Right hindlimb (tissue), 1 donor: ENCODE data around the gene LGALS3BP.

Experiments used
- DNase-seq: peaks from one replicate; pipeline ENCODE4 v3.0.0-alpha.2; 2018

The LGALS3BP gene

DNA sequence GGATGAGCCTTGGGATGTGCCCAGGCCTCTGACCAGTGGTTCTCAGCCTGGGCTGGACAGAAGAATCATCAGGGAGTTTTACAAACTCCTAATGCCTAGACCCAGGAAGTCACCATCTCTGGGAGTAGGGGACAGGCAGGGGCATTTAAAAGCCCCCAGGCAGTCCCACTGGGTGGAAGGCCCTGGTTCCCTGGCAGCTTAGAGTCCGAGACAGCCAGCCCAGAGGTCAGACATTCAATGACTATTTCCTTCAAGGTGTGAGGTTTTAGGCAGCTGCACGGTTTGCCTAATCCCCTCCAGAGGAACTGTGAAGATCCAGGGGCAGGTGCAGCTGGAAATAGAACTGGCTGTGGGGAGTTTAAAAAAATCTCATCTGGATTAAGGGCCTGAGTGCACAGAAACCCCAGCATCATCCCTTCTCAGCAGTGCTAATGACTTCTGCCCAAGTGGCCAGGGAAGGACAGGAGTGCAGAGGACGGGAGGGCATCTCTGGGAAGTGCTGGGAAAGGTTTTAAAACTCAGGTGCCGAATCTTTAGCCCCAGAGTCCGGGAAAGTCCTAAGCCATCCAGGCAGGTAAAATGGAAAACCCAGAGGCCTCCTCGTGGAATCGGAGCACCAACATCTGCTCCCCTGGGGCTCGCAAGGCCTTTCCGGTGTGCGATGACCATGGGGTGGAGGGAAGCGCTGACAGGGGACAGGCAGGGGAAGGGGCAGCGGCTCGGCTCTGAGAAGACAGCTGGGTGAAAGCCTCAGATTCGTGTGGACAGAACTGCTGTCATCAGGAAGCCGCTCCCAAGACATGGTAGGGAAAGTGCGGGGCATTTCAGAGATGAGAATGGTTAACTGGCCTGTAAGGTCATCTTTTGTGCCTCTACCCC lies 1.5 kb upstream of the LGALS3BP start:
- DNase-seq = no peak

DNA sequence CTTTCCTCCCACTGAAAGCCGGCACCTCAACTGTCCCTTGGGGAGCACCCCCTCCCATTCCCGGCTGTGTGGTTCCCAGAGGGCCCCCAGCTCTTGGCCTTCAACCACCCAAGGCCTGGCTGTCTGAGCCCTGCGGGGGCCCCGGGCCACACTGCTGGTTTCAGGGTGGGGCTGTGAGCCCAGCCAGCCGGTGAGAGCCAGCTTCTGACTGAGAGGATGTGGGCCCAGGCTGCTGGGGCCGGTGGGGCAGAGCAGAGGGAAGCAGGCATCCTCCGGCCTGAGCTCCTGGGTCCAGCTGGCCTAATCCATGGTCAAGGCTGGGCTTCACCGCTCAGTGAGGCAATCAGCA lies 875 bp upstream of the LGALS3BP start:
- DNase-seq = no peak

DNA sequence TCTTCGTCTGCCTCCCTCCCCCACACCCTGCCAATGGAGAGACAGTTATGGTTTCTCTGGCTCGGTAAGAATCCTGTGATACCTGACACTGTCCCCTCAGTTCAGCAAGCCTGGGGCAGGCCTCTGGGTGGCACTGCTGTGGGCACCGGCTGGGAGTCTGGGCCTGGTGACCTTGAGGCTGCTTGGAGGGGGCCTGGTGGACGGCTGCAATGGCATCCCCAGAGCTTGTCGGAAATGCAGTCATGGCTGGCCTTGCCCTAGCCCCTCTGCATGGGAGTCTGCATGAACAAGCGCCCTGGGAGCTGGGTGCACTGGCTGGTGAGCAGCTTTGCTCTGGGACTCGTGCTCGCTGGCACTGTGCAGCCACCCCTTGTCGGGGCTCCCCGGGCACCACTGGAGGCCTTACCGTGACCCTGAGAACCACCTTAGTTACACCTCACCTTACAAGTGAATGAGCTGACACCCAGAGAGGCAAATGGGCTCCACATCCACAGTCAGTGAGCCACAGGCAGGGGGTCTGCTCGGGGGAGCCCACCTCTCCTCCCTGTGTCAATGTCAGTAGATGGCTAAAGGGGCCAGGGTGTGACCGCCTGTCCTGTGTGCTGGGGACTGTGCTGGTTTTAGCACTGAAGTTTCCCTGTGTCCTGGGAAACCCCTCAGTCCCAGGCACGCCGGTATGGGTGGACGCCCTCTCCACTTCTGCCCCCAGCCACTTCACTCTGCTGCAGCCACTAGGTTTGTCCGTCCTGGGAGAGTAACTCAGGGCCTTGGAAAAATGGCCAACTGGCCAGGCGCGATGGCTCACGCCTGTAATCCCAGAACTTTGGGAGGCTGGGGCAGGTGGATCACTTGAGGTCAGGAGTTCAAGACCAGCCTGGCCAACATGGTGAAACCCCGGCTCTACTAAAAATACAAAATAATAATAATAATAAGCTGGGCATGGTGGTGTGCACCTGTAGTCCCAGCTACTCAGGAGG lies 1.4 kb downstream of the LGALS3BP start:
- no peak for DNase-seq

DNA sequence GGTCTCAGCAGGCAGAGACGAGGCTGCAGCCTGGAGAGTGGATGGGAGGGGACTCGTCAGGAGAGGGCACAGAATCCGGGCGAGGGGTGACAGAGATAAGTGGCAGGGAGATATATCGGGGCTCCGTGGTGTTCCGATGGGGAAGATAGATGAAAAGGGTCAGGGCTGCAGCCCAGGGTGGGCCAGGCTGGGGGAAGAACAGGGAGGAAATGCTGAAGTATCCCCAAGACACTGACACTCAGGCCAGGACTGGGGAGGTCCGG lies 2.1 kb downstream of the LGALS3BP start:
- no peak for DNase-seq

DNA sequence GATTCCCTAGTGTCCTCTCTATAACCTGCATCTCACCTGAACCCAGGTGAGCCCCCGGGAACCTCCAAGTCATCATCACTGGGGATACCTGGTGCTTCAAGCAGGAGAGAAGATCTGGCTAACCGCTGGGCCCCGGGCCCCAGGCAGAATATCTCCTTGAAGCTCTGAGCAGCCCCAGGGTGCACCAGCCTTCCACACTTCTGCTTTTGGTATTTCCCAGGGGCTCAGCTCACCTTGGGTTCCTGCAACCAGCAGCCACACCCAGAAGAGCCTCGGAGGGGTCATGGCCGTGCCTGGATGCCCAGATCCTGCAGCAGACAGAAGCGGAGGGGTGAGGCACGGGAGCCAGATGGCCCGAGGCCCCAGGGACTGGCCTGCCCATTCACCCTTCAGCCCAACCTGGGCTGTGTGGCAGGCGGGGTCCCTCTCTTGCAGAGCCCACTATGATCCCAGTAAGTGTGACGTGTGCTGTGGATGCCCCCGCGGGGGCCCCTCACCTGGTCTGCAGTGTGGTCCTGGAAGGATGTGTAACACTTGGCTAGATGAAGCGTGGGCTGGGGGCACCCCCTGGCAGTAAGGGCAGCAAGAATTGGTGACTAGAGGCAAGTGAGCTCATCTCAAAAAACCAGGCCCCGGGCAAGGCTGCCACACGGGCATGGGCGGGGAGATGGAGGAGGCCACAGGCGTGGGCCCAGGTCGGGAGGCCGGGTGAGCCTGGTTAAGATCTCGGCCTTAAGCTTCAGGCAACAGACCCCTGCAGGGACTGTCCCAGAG lies 2.6 kb downstream of the LGALS3BP start:
- DNase-seq = no peak

DNA sequence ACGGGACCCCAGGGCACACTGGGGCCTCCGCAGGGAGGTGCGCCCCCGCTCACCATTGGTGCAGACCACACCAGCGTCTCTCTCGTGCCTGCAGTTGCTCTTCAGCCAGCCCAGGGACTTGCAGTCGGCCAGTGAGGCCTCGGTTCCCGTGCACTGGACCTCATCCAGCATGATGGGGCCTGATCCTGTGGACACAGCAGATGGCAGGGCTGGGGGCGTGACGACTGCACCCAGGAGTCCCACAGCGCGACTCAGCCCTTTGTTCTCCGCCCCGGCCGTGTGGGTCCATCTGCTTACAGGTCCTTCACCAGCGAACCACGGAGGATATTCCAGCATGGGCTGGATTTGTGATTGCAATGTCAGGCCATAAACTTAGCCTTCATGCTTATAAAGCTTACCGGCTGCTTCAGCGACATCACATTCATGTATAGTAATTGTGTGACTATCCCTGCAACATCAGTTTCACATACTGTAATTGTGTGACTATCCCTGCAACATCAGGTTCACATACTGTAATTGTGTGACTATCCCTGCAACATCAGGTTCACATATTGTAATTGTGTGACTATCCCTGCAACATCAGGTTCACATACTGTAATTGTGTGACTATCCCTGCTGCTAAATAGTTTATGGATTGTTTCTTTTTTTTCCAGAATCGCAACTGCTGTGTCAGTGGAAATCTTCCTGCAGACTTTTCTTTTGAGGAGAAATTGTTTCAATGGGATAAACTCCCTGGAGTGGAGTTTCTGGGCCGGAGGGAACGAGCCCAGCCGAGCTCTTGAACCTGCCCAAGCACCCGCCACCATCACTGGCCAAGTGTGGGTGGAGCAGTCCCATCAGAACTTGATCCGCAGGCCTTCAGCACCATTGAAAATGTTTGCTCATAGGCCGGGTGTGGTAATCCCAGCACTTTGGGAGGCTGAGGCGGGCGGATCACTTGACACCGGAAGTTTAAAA lies 4.8 kb downstream of the LGALS3BP start:
- DNase-seq = peak; percentile 82

DNA sequence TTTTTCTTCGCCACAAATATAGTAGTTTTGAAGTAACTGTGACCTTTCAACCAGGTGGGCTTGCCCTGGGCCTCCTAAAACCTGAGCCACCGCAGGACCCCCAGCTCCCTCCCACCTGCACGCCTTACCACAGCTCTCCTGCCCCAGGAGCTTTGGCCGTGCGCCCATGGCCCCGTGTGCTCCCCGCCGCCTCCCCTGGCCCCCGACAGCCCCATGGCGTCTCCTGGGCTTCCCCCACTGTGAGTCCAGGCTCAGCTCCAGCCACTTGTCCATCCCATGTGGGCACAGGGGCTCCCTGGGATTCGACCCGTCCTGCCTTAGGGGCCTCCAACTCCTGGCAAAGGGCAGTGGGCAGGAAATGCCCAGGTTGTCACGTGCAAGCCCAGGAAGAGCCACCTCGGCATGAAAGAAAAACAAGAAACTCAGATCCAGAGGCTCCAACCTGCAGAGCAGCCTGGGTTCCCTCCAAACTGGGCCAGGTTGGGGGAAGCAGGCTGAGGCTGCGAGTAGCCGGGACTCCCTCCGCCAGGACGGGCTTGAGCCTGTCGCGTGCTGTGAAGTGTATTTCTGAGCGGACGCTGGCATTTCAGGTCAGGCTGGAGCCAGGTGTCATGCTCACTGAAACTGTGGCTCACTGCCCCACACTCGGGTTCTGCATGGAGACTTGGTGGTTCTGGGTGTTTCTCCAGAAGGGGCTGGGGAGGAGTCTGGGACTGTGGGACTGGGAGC lies 5.8 kb downstream of the LGALS3BP start:
- no peak for DNase-seq

DNA sequence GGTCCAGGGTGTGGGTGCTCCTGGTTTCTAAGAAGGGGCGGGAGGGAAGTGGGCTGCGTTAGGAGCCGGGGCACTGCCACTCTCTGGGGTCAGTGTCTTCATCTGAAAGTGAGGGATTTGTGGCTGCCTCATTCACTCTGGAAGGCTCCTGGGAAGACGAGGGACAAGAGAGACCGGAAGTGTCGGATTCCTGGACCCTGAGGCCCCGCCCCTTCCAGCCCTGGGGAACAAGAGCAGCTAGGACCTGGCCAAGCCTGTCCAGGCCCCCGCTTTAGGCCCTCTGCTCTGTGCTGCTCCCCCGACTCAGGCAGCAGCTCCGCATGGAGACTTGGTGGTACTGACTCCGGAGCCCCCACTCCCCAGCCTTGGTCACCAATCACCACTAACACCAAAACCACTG lies 6.5 kb downstream of the LGALS3BP start:
- DNase-seq = no peak

DNA sequence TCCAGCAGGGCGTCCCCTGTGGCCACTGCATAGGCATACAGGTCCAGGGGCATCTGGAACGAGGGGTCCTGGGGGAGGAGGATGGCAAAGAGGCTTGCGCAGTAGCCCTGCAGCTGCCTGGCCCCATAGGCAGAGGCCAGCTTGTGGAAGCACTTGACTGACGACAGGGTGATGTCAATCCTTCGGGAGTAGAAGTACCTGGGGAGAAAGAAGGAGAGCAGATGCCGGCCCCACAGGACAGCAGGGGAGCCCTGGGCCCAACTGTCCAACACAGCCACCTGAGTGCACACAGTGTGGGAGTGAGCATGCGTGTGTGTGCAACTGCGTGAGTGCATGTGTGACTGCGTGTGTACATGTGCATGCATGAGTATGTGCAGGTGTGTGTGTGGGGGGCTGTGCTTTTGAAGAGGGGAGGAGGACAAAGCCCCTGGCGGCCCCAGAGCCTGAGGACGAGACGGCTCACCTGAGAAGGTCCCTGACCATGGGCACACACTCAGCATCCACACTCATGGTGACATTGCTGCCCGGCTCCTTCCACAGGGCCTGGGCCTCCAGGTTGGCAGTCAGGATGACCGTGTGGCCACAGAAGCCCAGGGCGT lies 7.1 kb downstream of the LGALS3BP start:
- DNase-seq = no peak

DNA sequence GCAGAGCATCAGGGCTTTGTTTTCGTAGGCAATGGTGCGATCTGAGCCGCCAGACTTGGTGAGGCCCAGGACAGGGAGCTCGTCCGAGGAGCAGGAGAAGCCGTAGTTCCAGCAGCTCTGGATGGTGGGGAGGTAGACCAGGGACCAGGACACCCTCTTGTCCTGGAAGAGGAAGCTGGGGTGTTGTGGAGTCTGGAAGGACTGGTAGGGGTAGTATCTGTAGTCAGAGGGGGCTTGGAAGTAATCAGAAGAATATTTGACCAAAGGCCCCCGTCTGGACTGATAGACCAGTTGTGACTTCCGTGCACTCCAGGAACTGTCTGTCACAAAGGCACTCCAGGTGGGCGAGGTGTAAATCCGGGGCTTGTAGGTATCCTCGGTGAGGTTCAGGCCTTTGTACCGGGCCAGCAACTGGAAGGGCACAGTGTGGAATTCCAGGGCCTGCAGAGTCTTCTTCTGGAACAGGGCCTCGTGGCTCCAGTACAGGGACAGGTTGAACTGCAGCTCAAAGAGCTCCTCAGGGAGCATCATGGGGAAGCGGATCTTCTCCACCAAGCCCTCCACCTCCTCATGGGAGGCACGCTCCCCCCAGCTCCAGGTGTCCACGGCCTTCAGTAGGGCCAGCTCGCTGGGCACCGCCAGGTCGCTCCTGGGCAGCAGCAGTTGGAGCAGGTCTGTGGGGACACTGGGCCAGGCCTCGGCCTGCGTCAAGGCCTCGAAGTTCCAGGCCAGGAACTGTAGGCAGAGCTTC lies 7.8 kb downstream of the LGALS3BP start:
- DNase-seq = no peak

DNA sequence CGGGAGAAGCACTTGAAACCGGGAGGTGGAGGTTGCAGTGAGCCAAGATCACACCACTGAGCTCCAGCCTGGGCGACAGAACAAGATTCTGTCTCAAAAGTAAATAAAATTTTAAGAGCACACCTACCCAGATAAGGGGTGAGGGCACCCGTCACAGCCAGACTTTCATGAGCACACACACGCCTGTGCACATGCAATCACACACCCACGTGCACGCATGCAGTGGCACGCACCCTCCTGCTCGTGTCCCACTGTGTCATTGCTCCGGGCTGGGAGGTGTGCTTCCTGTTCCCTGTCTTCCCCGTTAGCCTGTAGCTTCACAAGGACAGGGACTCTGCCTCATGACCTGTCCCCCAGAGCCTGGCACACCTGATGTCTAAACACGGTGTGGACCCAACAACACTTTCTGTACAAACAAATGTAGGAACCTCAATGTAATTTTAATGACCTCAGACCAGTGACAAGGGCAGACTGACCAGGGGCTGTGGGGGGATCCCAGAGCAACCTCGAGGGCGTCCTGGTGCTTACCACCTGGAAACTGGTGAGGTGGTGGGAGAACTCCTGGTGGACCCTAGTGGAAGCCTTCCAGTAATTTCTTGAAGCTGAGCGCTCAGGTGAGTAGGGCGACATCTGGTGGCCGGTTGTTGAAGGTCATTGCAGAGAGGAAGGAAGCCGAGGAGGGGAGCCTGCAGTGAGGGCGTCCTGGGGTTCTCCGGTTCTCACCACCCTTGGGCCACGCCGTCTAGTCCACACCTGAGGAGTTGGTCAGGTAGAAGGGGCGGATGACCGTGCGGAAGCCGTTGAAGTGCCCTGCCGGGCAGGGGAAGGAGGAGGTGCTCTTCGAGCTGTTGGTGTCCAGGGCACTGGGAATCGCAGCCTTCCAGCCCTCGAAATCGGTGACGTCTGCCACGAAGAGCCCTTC lies 8.6 kb downstream of the LGALS3BP start:
- DNase-seq = peak; percentile 85

DNA sequence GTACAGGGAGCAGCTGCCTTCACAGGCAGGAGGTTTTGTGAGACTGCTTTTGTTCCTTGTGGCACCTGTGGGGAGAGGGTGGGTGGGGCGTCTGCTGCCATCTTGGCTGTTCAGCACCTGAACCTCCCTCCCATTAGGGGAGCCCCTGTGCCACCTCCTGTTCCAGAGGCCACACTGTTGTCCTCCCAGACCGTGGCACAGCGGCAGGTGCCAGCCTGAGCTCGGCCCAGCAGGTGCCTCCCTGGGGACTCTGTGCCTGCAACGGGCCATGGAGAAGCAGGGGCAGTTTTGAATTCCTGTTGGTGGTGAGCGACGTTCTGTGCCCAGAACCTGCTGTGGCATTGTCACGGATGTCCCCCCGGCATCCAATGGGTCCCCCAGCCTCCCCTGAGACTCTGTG lies 9.9 kb downstream of the LGALS3BP start:
- DNase-seq = no peak

DNA sequence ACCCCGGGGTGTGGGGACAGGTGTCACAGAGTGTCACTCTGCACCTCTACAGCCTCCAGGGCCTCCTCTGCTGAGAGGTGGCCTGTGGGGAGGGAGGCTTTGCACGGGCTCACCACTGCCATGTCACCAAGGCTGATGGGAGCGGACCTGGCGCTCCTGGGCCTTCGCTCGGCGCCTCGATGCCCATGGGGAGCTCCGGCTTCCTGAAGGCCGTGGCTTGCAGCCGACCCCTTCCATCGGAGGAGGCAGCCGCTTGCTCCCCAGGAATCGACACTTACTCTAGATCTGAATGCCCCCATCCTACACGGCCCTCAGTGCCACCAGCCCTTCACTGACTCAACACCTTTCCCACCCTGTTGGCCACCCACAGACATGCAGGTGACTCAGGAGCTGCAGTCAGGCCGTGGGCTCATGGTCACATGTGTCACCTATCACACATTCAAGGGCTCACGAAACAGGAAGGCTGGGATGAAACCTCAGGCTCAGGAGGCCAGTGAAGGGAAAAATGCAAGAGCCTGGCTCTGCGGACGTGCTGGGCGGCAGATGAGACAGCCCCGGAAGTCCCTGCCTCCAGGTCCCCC lies 11.9 kb downstream of the LGALS3BP start:
- no peak for DNase-seq

DNA sequence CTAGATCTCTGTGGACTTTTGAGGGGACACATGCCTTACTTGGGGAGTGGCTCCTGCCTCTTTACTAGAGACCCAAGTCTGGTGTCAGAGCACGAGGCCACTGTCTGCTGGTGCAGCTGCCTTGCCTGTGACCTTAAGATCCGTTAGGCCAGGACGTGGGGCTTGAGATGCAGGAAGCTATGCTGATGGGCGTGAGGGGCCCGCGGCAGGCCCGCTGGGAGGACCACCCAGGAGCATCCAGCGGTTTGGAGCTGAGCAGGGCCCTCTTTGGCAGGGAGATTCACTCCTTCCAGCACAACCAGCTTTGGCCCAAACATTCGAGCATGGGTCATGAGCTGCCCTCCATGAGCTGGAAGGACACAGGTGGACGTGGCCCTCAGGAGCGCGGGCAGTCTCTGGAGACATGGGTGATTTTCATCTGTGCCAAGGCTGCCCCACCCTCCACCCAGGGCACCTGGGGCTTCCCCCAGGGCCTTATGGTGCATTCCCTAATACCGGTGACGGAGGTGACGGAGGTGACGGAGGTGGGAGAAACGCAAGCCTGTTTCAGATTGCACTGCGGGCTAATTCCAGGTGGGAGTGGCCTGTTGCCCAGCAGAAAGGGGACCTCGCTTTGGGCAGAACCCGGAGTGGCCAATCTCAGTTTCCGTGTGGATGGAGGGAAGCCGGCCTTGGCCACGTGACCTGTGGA lies 12.7 kb downstream of the LGALS3BP start:
- no peak for DNase-seq

DNA sequence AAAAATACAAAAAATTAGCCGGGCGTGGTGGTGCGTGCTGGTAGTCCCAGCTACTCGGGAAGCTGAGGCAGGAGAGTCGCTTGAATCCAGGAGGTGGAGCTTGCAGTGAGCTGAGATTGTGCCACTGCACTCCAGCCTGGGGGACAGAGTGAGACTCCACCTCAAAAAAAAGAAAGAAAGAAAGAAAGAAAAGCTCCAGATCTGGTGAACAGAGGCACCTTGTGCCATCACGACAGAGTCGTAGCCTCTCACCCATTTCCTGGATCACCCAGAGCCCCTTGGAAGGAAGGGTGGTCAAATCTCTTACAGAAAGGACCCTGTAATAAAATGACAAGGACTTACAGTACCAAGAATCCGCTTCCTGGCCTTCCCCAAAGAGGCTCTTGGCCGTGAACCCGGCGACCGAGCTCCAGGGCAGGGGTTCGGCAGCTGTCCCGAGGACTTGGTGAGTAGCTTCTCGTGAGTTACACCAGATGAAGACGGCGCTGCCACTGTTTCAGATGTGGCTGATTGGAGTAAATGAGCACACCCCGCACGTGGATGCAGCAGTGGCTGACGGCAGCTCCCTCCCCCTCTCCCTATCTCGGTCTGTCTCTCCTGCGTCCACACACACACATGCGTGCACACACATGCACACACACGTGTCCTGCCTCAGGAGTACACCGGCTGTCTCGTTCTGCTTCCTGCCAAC lies 13.5 kb downstream of the LGALS3BP start:
- no peak for DNase-seq

DNA sequence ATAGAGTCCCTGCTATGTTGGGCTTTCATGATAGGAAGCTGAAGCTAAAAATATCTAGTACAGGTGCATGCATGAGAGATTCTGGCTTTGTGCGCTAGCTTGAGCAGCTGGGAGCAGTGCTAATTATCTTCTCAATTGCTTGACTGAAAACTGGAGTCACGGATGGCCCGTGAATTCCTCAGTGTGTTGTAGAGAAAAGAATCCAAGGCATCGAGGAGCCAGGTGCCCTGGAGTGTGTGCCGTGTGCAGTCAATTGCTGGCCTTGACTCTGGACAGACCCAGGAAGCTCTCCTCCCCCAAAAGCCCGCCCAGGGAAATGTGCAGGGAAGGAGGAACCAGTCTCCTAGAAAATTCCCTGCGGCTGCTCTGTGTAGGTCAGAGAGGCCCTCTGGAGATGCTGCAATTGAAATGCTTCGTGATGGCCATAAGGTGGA lies 14.2 kb downstream of the LGALS3BP start:
- DNase-seq = no peak

DNA sequence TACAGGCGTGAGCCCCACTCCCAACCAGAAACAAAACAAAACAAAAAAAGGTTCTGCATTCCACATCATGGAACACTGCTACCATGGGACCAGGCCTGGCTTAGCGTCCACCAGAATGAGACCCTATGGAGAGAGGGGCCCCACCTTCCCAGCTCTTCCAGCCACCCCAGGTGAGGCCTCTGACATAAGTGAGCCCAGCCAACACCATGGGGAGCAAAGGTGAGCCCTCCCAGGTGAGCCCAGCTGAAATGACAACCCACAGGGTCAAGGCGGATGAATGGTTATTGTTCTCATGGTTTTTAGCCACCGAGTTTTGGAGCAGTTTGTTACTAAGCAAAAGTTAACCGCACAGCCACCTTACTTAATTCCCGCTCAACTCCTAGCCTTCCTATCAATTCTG lies 16.3 kb downstream of the LGALS3BP start:
- DNase-seq = no peak
